Spinal cord (tissue), 10 donors: ENCODE data around the gene ELP4. TPM values are rescaled to one million over a fixed set of nuclear protein-coding genes. Genes with fewer than 3 reads are reported as not detected.
"Not testable (repeated sequence)": the region's sequence is repeated elsewhere in the genome, so short reads cannot be mapped to it uniquely, and the experiment has no call there.

ENCODE experiments used
- DNase-seq, 6 donors: peaks; one replicate each; pipeline versions ENCODE4 v3.0.0 to v3.0.0-alpha.2; 2013 to 2015; ENCODE audit warnings: low spot score in 6 of 6, low read depth in 4 of 6
- H3K27ac ChIP-seq: one replicate; pipeline ENCODE4 v1.5.1; 2013; ENCODE audit warnings: low read depth, low read length, control low read depth
- H3K27me3 ChIP-seq: one replicate; pipeline ENCODE4 v1.6.1; 2013; ENCODE audit warnings: low read length; ENCODE audit not compliant: control insufficient read depth, insufficient read depth
- H3K36me3 ChIP-seq: one replicate; pipeline ENCODE4 v1.6.1; 2013; ENCODE audit warnings: low read length; ENCODE audit not compliant: control insufficient read depth, insufficient read depth
- H3K4me1 ChIP-seq: one replicate; pipeline ENCODE4 v1.6.1; 2013; ENCODE audit warnings: low read length; ENCODE audit not compliant: control insufficient read depth, insufficient read depth
- H3K4me3 ChIP-seq: one replicate; pipeline ENCODE4 v1.5.1; 2013; ENCODE audit warnings: low read depth, low read length, control low read depth
- H3K9me3 ChIP-seq: one replicate; pipeline ENCODE4 v1.6.1; 2013; ENCODE audit warnings: low read length; ENCODE audit not compliant: control insufficient read depth, insufficient read depth
- WGBS: methylation state at CpG from one replicate; pipeline ENCODE4 v1.1.5; 2013; ENCODE audit warnings: missing lambda C conversion rate; ENCODE audit not compliant: insufficient coverage; 5-methylcytosine and 5-hydroxymethylcytosine counted together
- polyA plus RNA-seq, 2 donors: library from polyadenylated mRNA; unstranded; fragments of 120-200 nt; gene quantifications; one replicate each; pipeline ENCODE4 v1.2.1, GENCODE V29; 2013; ENCODE audit not compliant: insufficient read length in 2 of 2
- total RNA-seq, 2 donors: library from RNA; depleted of rRNA in 1 of 2; stranded (reverse); fragments of 120-200 nt in 1 of 2; fragments of >200 nt in 1 of 2; gene quantifications; one replicate each; pipeline versions ENCODE4 v1.2.3 to v1.2.4, GENCODE V29; 2013 to 2014
- donor health status: healthy.

ELP4 gene
- total and polyA plus RNA-seq, 4 donors, result 24.8 to 57.7 (median 36.2) TPM

DNA sequence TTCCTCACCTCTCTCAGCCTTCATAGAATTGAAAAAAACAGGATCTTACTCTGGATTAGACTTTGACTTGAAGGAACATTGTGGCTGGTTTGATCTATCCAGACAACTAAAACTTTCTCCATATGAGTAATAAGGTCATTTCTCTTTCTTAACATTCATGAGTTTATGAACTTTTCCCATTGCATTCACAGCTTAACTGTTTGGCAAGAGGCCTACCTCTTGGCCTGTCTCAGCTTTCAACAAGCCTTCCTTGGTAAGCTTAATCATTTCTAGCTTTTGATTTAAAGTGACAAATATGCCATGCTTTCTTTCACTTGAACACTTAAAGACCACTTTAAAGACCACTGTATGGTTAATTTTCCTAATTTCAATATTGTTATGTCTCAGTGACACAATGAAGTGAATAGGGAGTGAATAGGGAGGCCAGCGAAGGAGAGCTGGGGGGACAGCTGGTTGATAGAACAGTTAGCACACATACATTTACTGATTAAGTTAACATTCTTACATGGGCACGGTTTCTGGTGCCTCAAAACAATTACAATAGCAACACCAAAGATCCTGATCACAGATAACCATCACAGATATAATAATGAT is 17.1 kb upstream of the ELP4 start:
- DNase-seq, result no peak
- Histone ChIP-seq H3K27me3 (no peaks in the 10 kb centered on the region), H3K27ac (no peak overlapping the region), H3K4me1 (no peaks in the 10 kb centered on the region), H3K36me3 (peaks cover 6% of the 10 kb centered on the region), H3K9me3 (no peaks in the 10 kb centered on the region), H3K4me3 (no peak overlapping the region)
- no CpG with 5 or more reads among the region's 2 CpGs for WGBS

DNA sequence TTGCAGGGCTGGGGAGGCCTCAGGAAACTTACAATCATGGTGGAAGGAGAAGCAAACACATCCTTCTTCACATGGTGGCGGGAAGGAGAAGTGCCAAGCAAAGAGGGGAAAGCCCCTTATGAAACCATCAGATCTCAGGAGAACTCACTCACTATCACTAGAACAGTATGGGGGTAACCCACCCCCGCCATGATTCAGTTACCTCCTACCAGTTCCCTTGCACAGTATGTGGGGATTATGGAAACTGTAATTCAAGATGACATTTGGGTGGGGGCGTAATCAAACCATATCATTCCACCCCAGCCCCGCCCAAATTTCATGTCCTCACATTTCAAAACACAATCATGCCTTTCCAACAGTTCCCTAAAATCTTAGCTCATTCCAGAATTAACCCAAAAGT is 16.3 kb upstream of the ELP4 start:
- H3K4me3 ChIP-seq, result no peak overlapping the region
- WGBS, result 93% methylated on average over 2 of the region's 4 CpGs
- H3K36me3 ChIP-seq, result peaks cover 6% of the 10 kb centered on the region
- no peak overlapping the region for H3K27ac ChIP-seq
- H3K9me3 ChIP-seq, result no peaks in the 10 kb centered on the region
- no peak for DNase-seq
- H3K4me1 ChIP-seq, result no peaks in the 10 kb centered on the region
- no peaks in the 10 kb centered on the region for H3K27me3 ChIP-seq

DNA sequence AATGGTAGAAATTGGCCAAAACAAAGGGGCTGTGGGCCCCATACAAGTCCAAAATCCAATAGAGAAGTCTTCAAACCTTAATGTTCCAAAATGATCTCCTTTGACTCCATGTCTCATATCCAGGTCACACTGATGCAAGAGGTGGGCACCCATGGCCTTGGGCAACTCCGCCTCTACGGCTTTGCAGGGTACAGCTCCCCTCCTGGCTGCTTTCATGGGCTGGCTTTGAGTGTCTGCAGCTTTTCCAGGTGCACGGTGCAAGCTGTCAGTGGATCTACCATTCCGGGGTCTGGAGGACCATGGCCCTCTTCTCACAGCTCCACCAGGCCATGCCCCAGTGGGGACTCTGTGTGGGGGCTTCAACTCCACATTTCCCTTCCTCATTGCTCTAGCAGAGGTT is 15.8 kb upstream of the ELP4 start:
- not testable (repeated sequence) for H3K4me1 ChIP-seq, H3K36me3 ChIP-seq, H3K27ac ChIP-seq, H3K4me3 ChIP-seq, H3K9me3 ChIP-seq, H3K27me3 ChIP-seq, DNase-seq
- WGBS, result 96% methylated on average over 4 of the region's 4 CpGs

DNA sequence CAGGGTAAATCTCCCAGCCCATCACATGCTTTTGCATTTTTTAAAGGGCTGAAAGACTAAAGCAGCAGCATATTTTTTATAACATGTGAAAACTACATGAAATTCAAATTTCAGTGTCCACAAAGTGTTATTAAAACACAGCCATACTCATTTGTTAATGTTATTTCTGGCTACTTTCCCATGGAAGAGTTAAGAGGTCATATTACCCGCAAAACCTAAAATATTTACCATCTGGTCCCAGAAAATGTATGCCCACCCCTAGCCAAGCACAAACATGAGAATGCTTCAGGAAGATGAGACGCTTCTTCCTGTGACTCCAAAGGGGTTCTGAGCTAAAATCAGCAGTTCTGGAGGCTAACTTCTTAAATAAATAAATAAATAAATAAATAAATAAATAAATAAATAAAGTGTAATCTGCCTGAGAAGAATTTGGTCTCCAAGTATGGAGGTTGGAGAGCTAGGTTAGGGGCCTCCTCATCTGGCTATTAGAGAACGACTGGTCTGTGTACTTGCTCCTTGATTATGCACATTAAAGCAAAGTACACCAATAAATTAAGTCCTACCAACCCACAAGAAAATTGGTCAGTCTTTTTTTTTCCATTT is 9.9 kb upstream of the ELP4 start:
- no peaks in the 10 kb centered on the region for H3K36me3 ChIP-seq
- H3K27me3 ChIP-seq, result no peaks in the 10 kb centered on the region
- H3K4me1 ChIP-seq, result no peaks in the 10 kb centered on the region
- DNase-seq, result no peak
- no peak overlapping the region for H3K27ac ChIP-seq
- WGBS, result no CpG with 5 or more reads among the region's 3 CpGs
- no peak overlapping the region for H3K4me3 ChIP-seq
- no peaks in the 10 kb centered on the region for H3K9me3 ChIP-seq

DNA sequence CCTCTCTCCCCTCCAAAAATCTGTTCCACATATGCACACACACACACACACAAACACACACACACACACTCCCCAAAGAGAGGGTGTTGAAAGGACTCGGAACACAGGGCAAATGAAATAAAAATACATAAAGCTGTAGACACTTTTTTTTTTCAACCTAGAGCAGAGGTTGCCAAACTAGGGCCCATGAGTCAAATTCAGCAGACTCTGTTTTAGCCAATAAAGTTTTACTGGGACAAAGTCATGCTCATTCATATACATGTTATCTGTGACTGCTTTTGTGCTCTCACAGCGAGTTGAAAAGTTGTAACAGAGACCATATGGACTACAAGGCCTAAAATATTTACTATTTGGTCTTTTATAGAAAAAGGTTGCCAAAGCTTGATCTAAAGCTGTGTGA is 9.0 kb upstream of the ELP4 start:
- Histone ChIP-seq H3K27me3 (no peaks in the 10 kb centered on the region), H3K4me1 (no peaks in the 10 kb centered on the region), H3K9me3 (no peaks in the 10 kb centered on the region), H3K27ac (no peak overlapping the region), H3K36me3 (no peaks in the 10 kb centered on the region), H3K4me3 (no peak overlapping the region)
- WGBS, result no CpG with 5 or more reads among the region's 2 CpGs
- no peak for DNase-seq

DNA sequence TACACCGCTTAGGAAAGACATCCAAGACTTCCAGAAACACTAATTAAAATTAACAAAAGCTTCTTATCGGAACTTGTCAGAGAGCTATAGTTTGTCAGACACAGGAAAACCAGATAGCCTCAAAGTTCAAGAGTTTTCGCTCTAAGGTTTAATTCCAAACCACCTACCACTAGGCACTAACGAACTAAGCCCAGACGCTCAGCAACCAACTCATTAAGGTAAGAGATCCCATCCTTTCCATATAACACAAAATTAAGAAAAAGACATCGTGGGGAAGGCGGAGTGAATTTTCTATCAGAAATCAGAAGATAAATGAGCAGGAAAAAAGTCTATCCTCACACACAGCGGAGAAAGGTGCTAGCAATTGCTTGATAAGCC is 527 bp upstream of the ELP4 start:
- no peaks in the 10 kb centered on the region for H3K36me3 ChIP-seq
- peak overlapping the region; percentile 98 for H3K4me3 ChIP-seq
- DNase-seq, result no peak
- H3K4me1 ChIP-seq, result no peaks in the 10 kb centered on the region
- no peaks in the 10 kb centered on the region for H3K9me3 ChIP-seq
- 0% methylated on average over 4 of the region's 8 CpGs for WGBS
- peak overlapping the region; percentile 96 for H3K27ac ChIP-seq
- no peaks in the 10 kb centered on the region for H3K27me3 ChIP-seq

DNA sequence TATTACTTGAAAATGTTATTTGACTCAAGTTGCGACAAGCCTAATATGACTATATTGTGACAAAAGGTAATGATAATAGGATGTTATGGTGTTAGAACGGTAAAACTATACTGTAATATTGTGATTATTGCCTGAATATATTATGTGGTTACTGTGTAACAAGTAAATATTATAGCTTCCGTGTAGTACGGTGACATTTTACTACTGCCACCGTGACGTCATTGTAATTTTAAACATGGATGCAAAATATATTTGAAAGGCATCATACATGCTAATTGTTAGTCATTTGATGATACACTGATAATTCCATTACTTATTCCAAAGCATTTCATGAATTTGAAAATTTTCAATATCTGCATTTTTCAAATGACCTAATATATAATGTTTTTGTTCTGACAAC is 2.5 kb downstream of the ELP4 start:
- H3K9me3 ChIP-seq, result no peaks in the 10 kb centered on the region
- no CpG with 5 or more reads among the region's 6 CpGs for WGBS
- peaks cover 1% of the 10 kb centered on the region for H3K36me3 ChIP-seq
- no peak for DNase-seq
- H3K4me3 ChIP-seq, result no peak overlapping the region
- no peak overlapping the region for H3K27ac ChIP-seq
- no peaks in the 10 kb centered on the region for H3K27me3 ChIP-seq
- no peaks in the 10 kb centered on the region for H3K4me1 ChIP-seq

DNA sequence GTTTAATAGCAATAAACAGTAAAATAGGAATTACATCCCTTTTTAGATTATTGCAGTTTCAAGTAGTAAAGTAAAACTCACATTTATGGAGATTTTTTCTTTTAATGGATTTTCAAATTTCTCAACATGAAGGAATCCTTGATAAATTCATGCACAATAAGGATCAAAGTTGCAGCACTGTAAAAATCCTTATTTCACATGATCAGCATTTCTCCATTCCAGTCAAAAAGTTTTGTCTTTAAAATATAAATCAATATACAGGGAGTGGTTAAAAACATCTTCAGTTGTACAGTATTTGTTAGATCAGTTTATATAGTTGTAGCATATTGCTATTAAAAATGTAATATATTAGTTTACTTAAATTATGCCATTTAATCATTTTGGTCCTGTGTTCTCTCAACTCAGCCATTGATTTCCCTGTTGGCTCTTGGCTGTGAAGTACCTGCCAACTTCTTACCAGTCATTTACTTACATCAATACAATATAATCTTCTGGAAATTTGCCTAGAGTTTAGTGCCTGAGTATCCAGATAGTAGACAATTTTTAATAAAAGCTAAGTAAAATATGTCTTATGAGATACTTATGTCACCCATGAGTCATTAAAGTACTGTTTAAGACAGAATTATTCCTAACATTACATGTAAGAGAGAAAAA is 12.1 kb downstream of the ELP4 start:
- H3K4me1 ChIP-seq, result no peaks in the 10 kb centered on the region
- H3K27ac ChIP-seq, result no peak overlapping the region
- H3K36me3 ChIP-seq, result peaks cover 2% of the 10 kb centered on the region
- H3K9me3 ChIP-seq, result no peaks in the 10 kb centered on the region
- DNase-seq, result peak in 1 of 6 donors; percentile 33
- H3K4me3 ChIP-seq, result no peak overlapping the region
- H3K27me3 ChIP-seq, result no peaks in the 10 kb centered on the region

DNA sequence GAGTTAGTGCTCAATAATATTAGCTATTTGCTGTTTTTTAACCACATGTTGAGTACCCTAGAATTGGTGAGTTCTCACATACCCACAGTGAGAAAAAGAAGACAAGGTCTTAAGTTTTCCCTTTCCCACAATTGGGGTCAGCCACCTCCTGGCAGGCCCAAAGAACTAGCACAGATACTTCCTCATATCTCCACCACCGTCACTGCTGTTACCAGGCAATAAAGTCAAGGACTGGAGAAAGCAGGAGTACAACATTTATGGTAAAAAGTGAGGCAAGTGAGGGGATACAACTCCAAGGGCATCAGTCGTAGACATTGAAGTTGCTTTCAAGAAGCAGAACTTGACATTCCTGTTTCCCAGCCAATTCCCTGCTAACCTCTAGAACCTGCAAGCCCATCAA is 19.6 kb downstream of the ELP4 start:
- no peak overlapping the region for H3K4me3 ChIP-seq
- no peaks in the 10 kb centered on the region for H3K4me1 ChIP-seq
- H3K36me3 ChIP-seq, result peaks cover 5% of the 10 kb centered on the region
- no peaks in the 10 kb centered on the region for H3K9me3 ChIP-seq
- no CpG with 5 or more reads among the region's 2 CpGs for WGBS
- H3K27ac ChIP-seq, result no peak overlapping the region
- no peak for DNase-seq
- no peaks in the 10 kb centered on the region for H3K27me3 ChIP-seq

DNA sequence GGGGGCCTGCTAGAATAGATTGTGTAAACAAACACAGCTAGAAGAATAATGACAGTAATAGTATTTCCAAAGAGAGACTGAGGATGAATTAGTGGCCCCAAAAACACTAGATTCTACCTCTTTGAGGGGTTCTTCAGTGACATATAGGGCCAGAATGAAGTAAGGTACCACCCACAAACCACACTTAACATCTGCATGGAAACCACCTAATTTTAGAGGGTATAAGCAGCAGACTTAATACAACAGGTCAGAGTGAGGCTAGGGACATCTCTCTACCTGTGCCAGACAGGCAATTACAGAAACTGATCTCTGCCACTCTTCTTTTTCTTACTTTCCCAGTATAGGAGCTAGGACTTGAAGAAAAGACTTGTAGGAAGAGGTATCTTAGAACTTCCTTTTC is 20.1 kb downstream of the ELP4 start:
- Histone ChIP-seq H3K27ac (no peak overlapping the region), H3K36me3 (peaks cover 5% of the 10 kb centered on the region), H3K4me3 (no peak overlapping the region), H3K27me3 (no peaks in the 10 kb centered on the region), H3K9me3 (no peaks in the 10 kb centered on the region), H3K4me1 (no peaks in the 10 kb centered on the region)
- DNase-seq, result no peak
